AG10803 (cell line): ENCODE data around the gene VIPR1.
"Not testable (repeated sequence)": the region's sequence is repeated elsewhere in the genome, so short reads cannot be mapped to it uniquely, and the experiment has no call there.

Experiments used
- DNase-seq: peaks from one replicate; pipeline ENCODE4 v3.0.0; 2010; ENCODE audit warnings: low read depth
- H3K4me3 ChIP-seq: 2 replicates; pipeline ENCODE4 v1.5.1; 2011; ENCODE audit warnings: mild to moderate bottlenecking, low read length, control low read depth
- TF ChIP-seq, protein P1 (sequence below): conservative IDR thresholded peaks from 2 replicates; pipeline ENCODE4 v1.5.1; 2011; ENCODE audit warnings: mild to moderate bottlenecking, low read length, control low read depth, inconsistent platforms

The VIPR1 gene

GRCh38 chr3:42549131-42549530, 46.7 kb downstream of the VIPR1 start:
- no peak for DNase-seq
- no peak overlapping the region for H3K4me3 ChIP-seq
- TF ChIP-seq, protein P1, sequence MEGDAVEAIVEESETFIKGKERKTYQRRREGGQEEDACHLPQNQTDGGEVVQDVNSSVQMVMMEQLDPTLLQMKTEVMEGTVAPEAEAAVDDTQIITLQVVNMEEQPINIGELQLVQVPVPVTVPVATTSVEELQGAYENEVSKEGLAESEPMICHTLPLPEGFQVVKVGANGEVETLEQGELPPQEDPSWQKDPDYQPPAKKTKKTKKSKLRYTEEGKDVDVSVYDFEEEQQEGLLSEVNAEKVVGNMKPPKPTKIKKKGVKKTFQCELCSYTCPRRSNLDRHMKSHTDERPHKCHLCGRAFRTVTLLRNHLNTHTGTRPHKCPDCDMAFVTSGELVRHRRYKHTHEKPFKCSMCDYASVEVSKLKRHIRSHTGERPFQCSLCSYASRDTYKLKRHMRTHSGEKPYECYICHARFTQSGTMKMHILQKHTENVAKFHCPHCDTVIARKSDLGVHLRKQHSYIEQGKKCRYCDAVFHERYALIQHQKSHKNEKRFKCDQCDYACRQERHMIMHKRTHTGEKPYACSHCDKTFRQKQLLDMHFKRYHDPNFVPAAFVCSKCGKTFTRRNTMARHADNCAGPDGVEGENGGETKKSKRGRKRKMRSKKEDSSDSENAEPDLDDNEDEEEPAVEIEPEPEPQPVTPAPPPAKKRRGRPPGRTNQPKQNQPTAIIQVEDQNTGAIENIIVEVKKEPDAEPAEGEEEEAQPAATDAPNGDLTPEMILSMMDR, result no peak

GRCh38 chr3:42550250-42550649, 47.8 kb downstream of the VIPR1 start:
- TF ChIP-seq, protein P1, result no peak
- H3K4me3 ChIP-seq, result no peak overlapping the region
- no peak for DNase-seq

DNA sequence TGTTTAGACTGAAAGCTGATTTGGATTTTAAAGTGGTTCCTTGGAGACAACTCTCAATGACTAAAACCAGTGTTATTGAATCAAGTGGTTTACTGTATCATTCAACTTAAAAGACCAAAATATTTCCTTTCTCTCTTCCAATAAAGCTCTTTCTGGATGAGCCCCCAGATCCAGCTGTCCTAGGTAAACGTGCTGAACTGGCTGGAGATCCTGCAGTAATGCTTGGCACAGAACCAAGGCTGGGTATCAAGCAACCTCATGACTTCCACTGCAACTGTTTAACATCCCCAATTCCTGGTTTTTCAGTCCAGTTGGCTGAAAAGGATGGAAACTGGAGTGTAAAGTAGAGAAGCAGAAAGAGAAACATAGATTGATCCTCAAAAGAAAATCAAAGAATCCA, 50.4 kb downstream of the VIPR1 start:
- TF ChIP-seq, protein P1, result no peak
- DNase-seq, result no peak

GRCh38 chr3:42556089-42556632, 53.7 kb downstream of the VIPR1 start:
- TF ChIP-seq, protein P1, result no peak
- no peak for DNase-seq
- H3K4me3 ChIP-seq, result no peak overlapping the region

More for the DNA sequence above, 50.4 kb downstream of the VIPR1 start:
- H3K4me3 ChIP-seq, result no peak overlapping the region

DNA sequence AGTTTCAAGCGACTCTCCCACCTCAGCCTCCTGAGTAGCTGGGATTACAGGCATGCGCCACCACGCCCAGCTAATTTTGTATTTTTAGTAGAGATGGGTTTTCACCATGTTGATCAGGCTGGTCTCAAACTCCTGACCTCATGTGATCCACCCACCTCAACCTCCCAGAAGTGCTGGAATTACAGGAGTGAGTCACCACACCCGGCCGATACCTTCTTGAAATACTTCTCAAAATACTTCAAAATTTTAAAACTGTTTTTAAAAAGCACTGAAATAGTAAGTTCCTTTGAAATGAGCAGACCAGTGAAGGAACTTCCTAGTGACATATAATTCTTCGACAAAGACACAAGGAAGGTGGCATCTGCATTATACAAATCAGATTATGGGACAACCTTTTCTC, 54.4 kb downstream of the VIPR1 start:
- DNase-seq, H3K4me3 ChIP-seq: not testable (repeated sequence)

DNA sequence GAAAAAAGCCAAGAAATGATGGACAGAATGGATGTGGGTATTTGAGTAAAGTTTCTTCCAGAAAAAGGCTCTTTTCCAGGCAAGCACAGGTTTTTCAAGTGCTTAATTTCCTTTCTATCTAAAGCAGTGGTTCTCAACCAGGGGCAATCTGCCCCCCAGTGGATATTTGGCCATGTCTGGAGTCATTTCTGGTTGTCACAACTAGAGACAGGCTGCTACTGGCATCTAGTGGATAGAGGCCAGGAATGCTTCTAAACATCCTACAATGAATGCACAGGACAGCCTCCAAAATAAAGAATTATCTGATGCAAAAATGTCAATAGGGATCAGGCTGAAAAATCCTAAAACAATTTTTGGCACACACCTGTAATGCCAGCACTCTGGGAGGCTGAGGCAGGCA, 55.4 kb downstream of the VIPR1 start:
- DNase-seq, result no peak
- no peak overlapping the region for H3K4me3 ChIP-seq
- TF ChIP-seq, protein P1, result no peak

- TF ChIP-seq, protein P1, result no peak
- no peak for DNase-seq
- no peak overlapping the region for H3K4me3 ChIP-seq
These were observed 59.8 kb downstream of the VIPR1 start for GRCh38 chr3:42562047-42562907.
